Measurements from ENCODE around the gene SLC32A1.

Gene SLC32A1

GRCh38 chr20:38725931-38726803 lies 1.9 kb downstream of the SLC32A1 start:
- peak; percentile 30 to 34 for DNase-seq

- DNase-seq = peak; percentile 30 to 46
Observed at GRCh38 chr20:38726804-38727606, 2.7 kb downstream of the SLC32A1 start.

- no peak for DNase-seq
Observed at GRCh38 chr20:38727607-38728190, 3.4 kb downstream of the SLC32A1 start.

GRCh38 chr20:38728191-38728781 lies 4.0 kb downstream of the SLC32A1 start:
- DNase-seq = no peak

- DNase-seq = no peak
Observed at GRCh38 chr20:38728911-38729642, 4.8 kb downstream of the SLC32A1 start.

- no peak for DNase-seq
Observed at GRCh38 chr20:38729767-38730166, 5.5 kb downstream of the SLC32A1 start.

GRCh38 chr20:38730167-38730988 lies 6.1 kb downstream of the SLC32A1 start:
- no peak for DNase-seq

GRCh38 chr20:38730989-38731737 lies 6.9 kb downstream of the SLC32A1 start:
- DNase-seq = peak; percentile 72 to 76

- DNase-seq = no peak
Observed at GRCh38 chr20:38731738-38732113, 7.4 kb downstream of the SLC32A1 start.

GRCh38 chr20:38732981-38733380 lies 8.7 kb downstream of the SLC32A1 start:
- DNase-seq = no peak

GRCh38 chr20:38735172-38735571 lies 10.9 kb downstream of the SLC32A1 start:
- DNase-seq = no peak

- no peak for DNase-seq
Observed at GRCh38 chr20:38737887-38738286, 13.6 kb downstream of the SLC32A1 start.

- DNase-seq = no peak
Observed at GRCh38 chr20:38745757-38746156, 21.5 kb downstream of the SLC32A1 start.

- no peak for DNase-seq
Observed at GRCh38 chr20:38747495-38748096, 23.3 kb downstream of the SLC32A1 start.

- DNase-seq = peak; percentile 96 to 98
Observed at GRCh38 chr20:38748097-38748860, 24.0 kb downstream of the SLC32A1 start, which contains the start of gene ACTR5. Gene ACTR5 (plus strand): TSS chr20:38748460. CDS start chr20:38748479, 19 bp downstream.

- DNase-seq = peak; percentile 64 to 68
Observed at GRCh38 chr20:38748861-38749149, 24.5 kb downstream of the SLC32A1 start.

- peak; percentile 24 to 46 for DNase-seq
Observed at GRCh38 chr20:38751360-38751976, 27.2 kb downstream of the SLC32A1 start.

- no peak for DNase-seq
Observed at GRCh38 chr20:38752029-38752428, 27.7 kb downstream of the SLC32A1 start.

- DNase-seq = no peak
Observed at GRCh38 chr20:38754924-38755323, 30.6 kb downstream of the SLC32A1 start.
